Common myeloid progenitor, CD34-positive (primary cell): ENCODE results near the gene FAM204A.

Experiments used
- CTCF ChIA-PET: fragments of 350-600 bp; sonication (Branson Sonifier 250); formaldehyde crosslinking; loops from one replicate; lab custom pipeline; 2021; ENCODE audit warnings: antibody characterized with exemption; lab: Charles Lee
- POLR2A ChIA-PET: fragments of 350-600 bp; sonication (Branson Sonifier 250); formaldehyde crosslinking; loops from one replicate; lab custom pipeline; 2021; ENCODE audit warnings: antibody characterized with exemption; lab: Charles Lee
- DNase-seq, 3 donors: peaks; one replicate each; pipeline versions ENCODE4 v3.0.0 to v3.0.0-alpha.2; 2013
- H3K27ac ChIP-seq, 2 experiments: 1 replicate in 1 of 2; 2 replicates in 1 of 2; pipeline ENCODE4 v1.7.0; 2013; ENCODE audit warnings: inconsistent platforms in 2 of 2, low read length in 2 of 2, mild to moderate bottlenecking in 2 of 2, low read depth in 1 of 2, moderate library complexity in 1 of 2; ENCODE audit not compliant: severe bottlenecking in 2 of 2, insufficient read depth in 1 of 2, poor library complexity in 1 of 2
- H3K27me3 ChIP-seq, 5 experiments: replicated peaks in 2 of 5; 1 replicate in 3 of 5; 2 replicates in 2 of 5; pipeline versions ENCODE4 v1.6.1 to v1.7.0; 2013; ENCODE audit warnings: low read length in 4 of 5, mild to moderate bottlenecking in 2 of 5, moderate library complexity in 2 of 5, inconsistent platforms in 1 of 5; ENCODE audit not compliant: insufficient read depth in 5 of 5, control insufficient read depth in 4 of 5
- H3K36me3 ChIP-seq, 4 experiments: 1 replicate in 2 of 4; 2 replicates in 2 of 4; pipeline versions ENCODE4 v1.6.1 to v1.7.0; 2013; ENCODE audit warnings: low read length in 3 of 4, control low read depth in 1 of 4, mild to moderate bottlenecking in 1 of 4; ENCODE audit not compliant: control insufficient read depth in 4 of 4, insufficient read depth in 4 of 4
- H3K4me1 ChIP-seq, 4 experiments: 1 replicate in 3 of 4; 2 replicates in 1 of 4; pipeline versions ENCODE4 v1.6.1 to v1.7.1; 2013; ENCODE audit warnings: low read length in 3 of 4, mild to moderate bottlenecking in 3 of 4, control low read depth in 1 of 4, inconsistent platforms in 1 of 4, moderate library complexity in 1 of 4; ENCODE audit not compliant: control insufficient read depth in 4 of 4, insufficient read depth in 4 of 4; ENCODE audit errors: control extremely low read depth in 1 of 4
- H3K4me3 ChIP-seq, 7 experiments: 1 replicate in 4 of 7; 2 replicates in 3 of 7; pipeline versions ENCODE4 v1.5.1 to v1.7.0; 2013; ENCODE audit warnings: mild to moderate bottlenecking in 7 of 7, low read length in 6 of 7, moderate library complexity in 6 of 7, inconsistent platforms in 2 of 7, low read depth in 2 of 7, control low read depth in 1 of 7; ENCODE audit not compliant: insufficient read depth in 4 of 7, control insufficient read depth in 1 of 7; ENCODE audit errors: extremely low read depth in 1 of 7
- H3K9me3 ChIP-seq, 5 experiments: 1 replicate in 4 of 5; 2 replicates in 1 of 5; pipeline versions ENCODE4 v1.6.1 to v1.7.1; 2013; ENCODE audit warnings: low read length in 4 of 5, mild to moderate bottlenecking in 2 of 5, inconsistent platforms in 1 of 5, low read depth in 1 of 5, moderate library complexity in 1 of 5; ENCODE audit not compliant: control insufficient read depth in 4 of 5, insufficient read depth in 2 of 5; ENCODE audit errors: control extremely low read depth in 1 of 5
- WGBS: methylation state at CpG from one replicate; pipeline ENCODE4 v1.1.5; 2013; ENCODE audit not compliant: insufficient coverage; 5-methylcytosine and 5-hydroxymethylcytosine counted together

Gene FAM204A

GRCh38 chr10:118369641-118370205, 27.6 kb upstream of the FAM204A start:
- ChIA-PET CTCF (no interaction called here), POLR2A (no interaction called here)
- WGBS: 88% methylated on average over 1 of the region's 4 CpGs
- Histone ChIP-seq H3K4me3 (no peak overlapping the region), H3K36me3 (no peaks in the 10 kb centered on the region), H3K4me1 (no peaks in the 10 kb centered on the region), H3K9me3 (peaks cover 0 to 9% (median 6%) of the 10 kb centered on the region in 5 experiments), H3K27me3 (peaks cover 2 to 17% (median 9%) of the 10 kb centered on the region in 5 experiments), H3K27ac (no peak overlapping the region)
- no peak for DNase-seq

GRCh38 chr10:118365702-118366101, 23.6 kb upstream of the FAM204A start:
- POLR2A ChIA-PET: no interaction called here
- CTCF ChIA-PET: no interaction called here

GRCh38 chr10:118362103-118362502, 20.0 kb upstream of the FAM204A start:
- H3K4me1 ChIP-seq: no peaks in the 10 kb centered on the region
- DNase-seq: no peak
- POLR2A ChIA-PET: no interaction called here
- no peak overlapping the region for H3K27ac ChIP-seq
- CTCF ChIA-PET: interaction anchor here (1.1 kb wide), 1 partner anchor 12 kb away, joined by 3 read pairs; no protein-coding TSS in a partner anchor
- no peaks in the 10 kb centered on the region for H3K36me3 ChIP-seq
- peaks cover 0 to 5% (median 0%) of the 10 kb centered on the region in 5 experiments for H3K27me3 ChIP-seq
- peaks cover 1 to 10% (median 6%) of the 10 kb centered on the region in 5 experiments for H3K9me3 ChIP-seq
- WGBS: 92% methylated on average over 1 of the region's 1 CpG
- H3K4me3 ChIP-seq: no peak overlapping the region

More at GRCh38 chr10:118365702-118366101, 23.6 kb upstream of the FAM204A start:
- Histone ChIP-seq H3K36me3 (no peaks in the 10 kb centered on the region), H3K27ac (no peak overlapping the region), H3K4me1 (no peaks in the 10 kb centered on the region), H3K27me3 (peaks cover 0 to 5% (median 0%) of the 10 kb centered on the region in 5 experiments), H3K4me3 (no peak overlapping the region), H3K9me3 (peaks cover 1 to 10% (median 6%) of the 10 kb centered on the region in 5 experiments)
- no peak for DNase-seq

- Histone ChIP-seq H3K27ac (no peak overlapping the region), H3K9me3 (peaks cover 0 to 1% (median 0%) of the 10 kb centered on the region in 5 experiments), H3K27me3 (peaks cover 0 to 14% (median 3%) of the 10 kb centered on the region in 5 experiments), H3K4me3 (no peak overlapping the region), H3K4me1 (no peaks in the 10 kb centered on the region), H3K36me3 (no peaks in the 10 kb centered on the region)
- DNase-seq: no peak
- ChIA-PET POLR2A (no interaction called here), CTCF (no interaction called here)
- 94% methylated on average over 3 of the region's 6 CpGs for WGBS
These were observed 16.2 kb upstream of the FAM204A start for GRCh38 chr10:118358327-118358726.

GRCh38 chr10:118357841-118358240, 15.7 kb upstream of the FAM204A start:
- peaks cover 0 to 14% (median 3%) of the 10 kb centered on the region in 5 experiments for H3K27me3 ChIP-seq
- H3K4me3 ChIP-seq: no peak overlapping the region
- ChIA-PET POLR2A (interaction anchor here (0.6 kb wide), 1 partner anchor 16 kb away, joined by 3 read pairs; the partner anchor contains the start of gene FAM204A), CTCF (no interaction called here)
- no peaks in the 10 kb centered on the region for H3K4me1 ChIP-seq
- no peak overlapping the region for H3K27ac ChIP-seq
- no CpG with 5 or more reads among the region's 3 CpGs for WGBS
- H3K9me3 ChIP-seq: no peaks in the 10 kb centered on the region
- no peak for DNase-seq
- H3K36me3 ChIP-seq: no peaks in the 10 kb centered on the region

- ChIA-PET POLR2A (no interaction called here), CTCF (no interaction called here)
- Histone ChIP-seq H3K9me3 (no peaks in the 10 kb centered on the region), H3K27me3 (peaks cover 0 to 14% (median 3%) of the 10 kb centered on the region in 5 experiments), H3K4me3 (no peak overlapping the region), H3K4me1 (no peaks in the 10 kb centered on the region), H3K36me3 (no peaks in the 10 kb centered on the region), H3K27ac (no peak overlapping the region)
- 100% methylated on average over 2 of the region's 2 CpGs for WGBS
- DNase-seq: no peak
These were observed 14.5 kb upstream of the FAM204A start for GRCh38 chr10:118356628-118357027.

- no peak for DNase-seq
- Histone ChIP-seq H3K4me1 (no peaks in the 10 kb centered on the region), H3K27me3 (peaks cover 0 to 15% (median 3%) of the 10 kb centered on the region in 5 experiments), H3K36me3 (no peaks in the 10 kb centered on the region), H3K9me3 (no peaks in the 10 kb centered on the region), H3K4me3 (no peak overlapping the region), H3K27ac (no peak overlapping the region)
- WGBS: 80% methylated on average over 1 of the region's 3 CpGs
- CTCF ChIA-PET: no interaction called here
- POLR2A ChIA-PET: no interaction called here
These were observed 13.1 kb upstream of the FAM204A start for GRCh38 chr10:118355234-118355633.
